Measurements from ENCODE around the gene SIRPB2. TPM values are rescaled to one million over a fixed set of nuclear protein-coding genes. Genes with fewer than 3 reads are reported as not detected.
A peak's percentile ranks its signal among the peaks of the same experiment; 100 is the strongest.

The SIRPB2 gene
- total RNA-seq, 1 donor from 2014 or later, result not detected

GRCh38 chr20:1438361-1438760 lies 52.9 kb downstream of the SIRPB2 start:
- no peak for DNase-seq
- TF ChIP-seq CTCF (IDR thresholded peaks at IDR 0.05), result no peak
- H3K4me1 Mint-ChIP-seq, result peaks cover 30% of the 10 kb centered on the region
- H3K36me3 Mint-ChIP-seq (ENCODE audit: low read depth), result peaks cover 35% of the 10 kb centered on the region
- no peak overlapping the region for H3K4me3 Mint-ChIP-seq
- ChIA-PET POLR2A (interaction anchor here (0.8 to 1.2 kb wide), 2 partner anchors 28 to 61 kb away, joined by 3 read pairs; partner anchors contain the start of gene NSFL1C), CTCF (interaction anchor here (0.9 to 6.5 kb wide), 14 partner anchors 10 to 127 kb away, joined by 3 to 59 read pairs (median 4); partner anchors contain the start of gene NSFL1C)
- H3K27ac Mint-ChIP-seq, result no peak overlapping the region
- no peak for ATAC-seq (ENCODE audit: low read depth)
- no peaks in the 10 kb centered on the region for H3K9me3 Mint-ChIP-seq
- H3K27me3 Mint-ChIP-seq, result no peaks in the 10 kb centered on the region
- intact Hi-C loops (cut with micrococcal nuclease), result loop anchor here (5.0 kb wide), 1 partner anchor 61 kb away; no protein-coding TSS in a partner anchor

- ChIA-PET CTCF (interaction anchor here (0.6 to 6.5 kb wide), 16 partner anchors 10 to 132 kb away, joined by 3 to 59 read pairs (median 4); partner anchors contain the start of gene NSFL1C), POLR2A (interaction anchor here (1.2 to 1.5 kb wide), 2 partner anchors 29 to 46 kb away, joined by 3 to 5 read pairs; partner anchors contain the start of gene NSFL1C)
- H3K4me3 Mint-ChIP-seq, result no peak overlapping the region
- peaks cover 25% of the 10 kb centered on the region for H3K36me3 Mint-ChIP-seq (ENCODE audit: low read depth)
- peak; percentile 59 for ATAC-seq (ENCODE audit: low read depth)
- H3K4me1 Mint-ChIP-seq, result peaks cover 34% of the 10 kb centered on the region
- H3K9me3 Mint-ChIP-seq, result no peaks in the 10 kb centered on the region
- TF ChIP-seq CTCF (IDR thresholded peaks at IDR 0.05), result peak; percentile 81
- intact Hi-C loops (cut with micrococcal nuclease), result loop anchor here (1.0 to 5.0 kb wide), 6 partner anchors 44 to 225 kb away; partner anchors contain the start of gene FKBP1A
- H3K27ac Mint-ChIP-seq, result no peak overlapping the region
- DNase-seq, result peak; percentile 57
- no peaks in the 10 kb centered on the region for H3K27me3 Mint-ChIP-seq
These were observed 53.9 kb downstream of the SIRPB2 start for GRCh38 chr20:1437235-1437904.

GRCh38 chr20:1436263-1436662 lies 55.0 kb downstream of the SIRPB2 start:
- Mint-ChIP-seq H3K4me3 (no peak overlapping the region), H3K27me3 (no peaks in the 10 kb centered on the region), H3K27ac (no peak overlapping the region), H3K4me1 (peaks cover 44% of the 10 kb centered on the region), H3K9me3 (no peaks in the 10 kb centered on the region), H3K36me3 (ENCODE audit: low read depth) (peaks cover 14% of the 10 kb centered on the region)
- ChIA-PET POLR2A (interaction anchor here (0.7 to 1.5 kb wide), 2 partner anchors 44 to 157 kb away, joined by 3 to 5 read pairs; no protein-coding TSS in a partner anchor), CTCF (interaction anchor here (0.7 to 6.5 kb wide), 12 partner anchors 9 to 341 kb away, joined by 3 to 59 read pairs (median 6); partner anchors contain the start of gene FKBP1A)
- no peak for ATAC-seq (ENCODE audit: low read depth)
- TF ChIP-seq CTCF (IDR thresholded peaks at IDR 0.05), result no peak
- intact Hi-C loops (cut with micrococcal nuclease), result loop anchor here (2.0 to 5.0 kb wide), 3 partner anchors 59 to 223 kb away; no protein-coding TSS in a partner anchor
- DNase-seq, result no peak

- no peaks in the 10 kb centered on the region for H3K9me3 Mint-ChIP-seq
- ChIA-PET CTCF (interaction anchor here (0.7 to 6.5 kb wide), 12 partner anchors 8 to 218 kb away, joined by 3 to 59 read pairs (median 4); partner anchors contain the start of gene FKBP1A), POLR2A (interaction anchor here (0.6 to 1.0 kb wide), 4 partner anchors 31 to 519 kb away, joined by 3 to 7 read pairs (median 4); partner anchors contain the start of genes FKBP1A and NSFL1C)
- intact Hi-C loops (cut with micrococcal nuclease), result loop anchor here (5.0 kb wide), 1 partner anchor 58 kb away; no protein-coding TSS in a partner anchor
- H3K27me3 Mint-ChIP-seq, result peaks cover 2% of the 10 kb centered on the region
- peaks cover 47% of the 10 kb centered on the region for H3K4me1 Mint-ChIP-seq
- H3K27ac Mint-ChIP-seq, result no peak overlapping the region
- no peak overlapping the region for H3K4me3 Mint-ChIP-seq
- no peak for TF ChIP-seq CTCF (IDR thresholded peaks at IDR 0.05)
- peaks cover 7% of the 10 kb centered on the region for H3K36me3 Mint-ChIP-seq (ENCODE audit: low read depth)
- no peak for DNase-seq
- ATAC-seq (ENCODE audit: low read depth), result no peak
These were observed 55.9 kb downstream of the SIRPB2 start for GRCh38 chr20:1435337-1435699.

Measured in activated B cell treated with CpG ODN at 0.5 μM for 24 hours (primary cell).